Erythroblast (primary cell): ENCODE results near the gene SLC24A3.
"Not testable (repeated sequence)": the region's sequence is repeated elsewhere in the genome, so short reads cannot be mapped to it uniquely, and the experiment has no call there.

Experiments
- GATA1 ChIP-seq: IDR thresholded peaks from 2 replicates; pipeline ENCODE4 v1.6.1; 2011; ENCODE audit warnings: low read depth, mild to moderate bottlenecking, control low read depth, low read length, moderate library complexity
- POLR2A ChIP-seq: IDR thresholded peaks from 2 replicates; pipeline ENCODE4 v1.6.1; 2011; ENCODE audit warnings: mild to moderate bottlenecking, low read length

GRCh38 chr20:19754201-19754600 is 541.8 kb downstream of the SLC24A3 start:
- not testable (repeated sequence) for TF ChIP-seq POLR2A, GATA1
